Measurements from ENCODE around the gene MICU1. TPM values are rescaled to one million over a fixed set of nuclear protein-coding genes. Genes with fewer than 3 reads are reported as not detected.

The MICU1 gene
- total RNA-seq, 2 donors from 2014 or later = 44.3 to 51.8 TPM

- Histone ChIP-seq H3K9ac (ENCODE audit: low read depth in 2 of 2, low read length in 2 of 2) (no peak overlapping the region), H3K4me1 (no peaks in the 10 kb centered on the region), H3K36me3 (no peaks in the 10 kb centered on the region), H3K4me3 (no peak overlapping the region), H3K9me3 (no peaks in the 10 kb centered on the region), H3K27me3 (no peaks in the 10 kb centered on the region), H3K27ac (no peak overlapping the region)
- DNase-seq = no peak
- TF ChIP-seq CTCF (IDR thresholded peaks at IDR 0.05) = no peak
- intact Hi-C loops (cut with DNase I) = no loop called here
These were observed 116.6 kb downstream of the MICU1 start for GRCh38 chr10:72509206-72509799.

- no peaks in the 10 kb centered on the region for H3K4me1 ChIP-seq
- no peak for DNase-seq
- no peaks in the 10 kb centered on the region for H3K9me3 ChIP-seq
- H3K9ac ChIP-seq (ENCODE audit: low read depth in 2 of 2, low read length in 2 of 2) = no peak overlapping the region
- H3K4me3 ChIP-seq = no peak overlapping the region
- no peaks in the 10 kb centered on the region for H3K27me3 ChIP-seq
- H3K27ac ChIP-seq = no peak overlapping the region
- intact Hi-C loops (cut with DNase I) = no loop called here
- H3K36me3 ChIP-seq = no peaks in the 10 kb centered on the region
- no peak for TF ChIP-seq CTCF (IDR thresholded peaks at IDR 0.05)
These were observed 117.8 kb downstream of the MICU1 start for GRCh38 chr10:72508033-72508432.

- intact Hi-C loops (cut with DNase I) = no loop called here
- Histone ChIP-seq H3K4me1 (no peaks in the 10 kb centered on the region), H3K9me3 (no peaks in the 10 kb centered on the region), H3K27me3 (no peaks in the 10 kb centered on the region), H3K27ac (no peak overlapping the region), H3K9ac (ENCODE audit: low read depth in 2 of 2, low read length in 2 of 2) (no peak overlapping the region), H3K36me3 (no peaks in the 10 kb centered on the region), H3K4me3 (no peak overlapping the region)
- TF ChIP-seq CTCF (IDR thresholded peaks at IDR 0.05) = no peak
- no peak for DNase-seq
These were observed 119.4 kb downstream of the MICU1 start for GRCh38 chr10:72506474-72506873.

- no peaks in the 10 kb centered on the region for H3K9me3 ChIP-seq
- H3K27me3 ChIP-seq = no peaks in the 10 kb centered on the region
- no peaks in the 10 kb centered on the region for H3K36me3 ChIP-seq
- DNase-seq = no peak
- no peaks in the 10 kb centered on the region for H3K4me1 ChIP-seq
- H3K27ac ChIP-seq = no peak overlapping the region
- intact Hi-C loops (cut with DNase I) = no loop called here
- TF ChIP-seq CTCF (IDR thresholded peaks at IDR 0.05) = no peak
- no peak overlapping the region for H3K9ac ChIP-seq (ENCODE audit: low read depth in 2 of 2, low read length in 2 of 2)
- no peak overlapping the region for H3K4me3 ChIP-seq
These were observed 120.4 kb downstream of the MICU1 start for GRCh38 chr10:72505435-72505834.

GRCh38 chr10:72503694-72504438, 122.0 kb downstream of the MICU1 start:
- Histone ChIP-seq H3K27ac (no peak overlapping the region), H3K27me3 (no peaks in the 10 kb centered on the region), H3K9ac (ENCODE audit: low read depth in 2 of 2, low read length in 2 of 2) (no peak overlapping the region), H3K4me1 (no peaks in the 10 kb centered on the region), H3K4me3 (no peak overlapping the region), H3K36me3 (no peaks in the 10 kb centered on the region), H3K9me3 (no peaks in the 10 kb centered on the region)
- intact Hi-C loops (cut with DNase I) = no loop called here
- TF ChIP-seq CTCF (IDR thresholded peaks at IDR 0.05) = no peak
- no peak for DNase-seq

Data from colonic mucosa (tissue), 4 donors.